ENCODE data around the gene IGSF10. TPM values are rescaled to one million over a fixed set of nuclear protein-coding genes. Genes with fewer than 3 reads are reported as not detected.

Gene IGSF10
- total and polyA plus RNA-seq, 7 experiments from 2014 or later, result 2.8 TPM; not detected in 6

GRCh38 chr3:151425627-151426340 is 35.1 kb downstream of the IGSF10 start:
- H3K27me3 ChIP-seq (ENCODE audit: control insufficient read depth in 2 of 2, insufficient read depth in 2 of 2, low read length in 2 of 2), result no peaks in the 10 kb centered on the region
- H3K9me3 ChIP-seq (ENCODE audit: control insufficient read depth in 2 of 3, low read length in 3 of 3), result no peaks in the 10 kb centered on the region
- H3K4me3 ChIP-seq (ENCODE audit: low read length), result no peak overlapping the region
- CTCF ChIA-PET, result no interaction called here
- no peaks in the 10 kb centered on the region for H3K36me3 ChIP-seq (ENCODE audit: control insufficient read depth in 2 of 3, insufficient read depth in 3 of 3, low read length in 3 of 3)
- no peak overlapping the region for H3K27ac Mint-ChIP-seq
- H3K9me3 Mint-ChIP-seq, result peaks cover 0 to 6% (median 0%) of the 10 kb centered on the region in 11 donors
- H3K27me3 Mint-ChIP-seq, result peaks cover 1 to 9% (median 4%) of the 10 kb centered on the region in 5 donors
- peaks cover 0 to 2% (median 0%) of the 10 kb centered on the region in 5 donors for H3K36me3 Mint-ChIP-seq
- intact Hi-C loops (cut with micrococcal nuclease), result no loop called here
- H3K4me1 ChIP-seq (ENCODE audit: control insufficient read depth in 2 of 2, insufficient read depth in 2 of 2, low read length in 2 of 2), result no peaks in the 10 kb centered on the region
- peaks cover 0 to 2% (median 0%) of the 10 kb centered on the region in 7 donors for H3K4me1 Mint-ChIP-seq
- no peak overlapping the region for H3K4me3 Mint-ChIP-seq
- DNase-seq (no peak), ATAC-seq (no peak)
- POLR2A ChIA-PET, result no interaction called here
- no peak overlapping the region for H3K27ac ChIP-seq (ENCODE audit: low read depth, low read length)

- Mint-ChIP-seq H3K27me3 (peaks cover 0 to 9% (median 0%) of the 10 kb centered on the region in 5 donors), H3K27ac (no peak overlapping the region), H3K36me3 (no peaks in the 10 kb centered on the region), H3K9me3 (peaks cover 0 to 2% (median 0%) of the 10 kb centered on the region in 11 donors), H3K4me3 (no peak overlapping the region), H3K4me1 (peaks cover 0 to 2% (median 0%) of the 10 kb centered on the region in 7 donors)
- ChIA-PET CTCF (no interaction called here), POLR2A (no interaction called here)
- Histone ChIP-seq H3K4me3 (ENCODE audit: low read length) (no peak overlapping the region), H3K27me3 (ENCODE audit: control insufficient read depth in 2 of 2, insufficient read depth in 2 of 2, low read length in 2 of 2) (no peaks in the 10 kb centered on the region), H3K9me3 (ENCODE audit: control insufficient read depth in 2 of 3, low read length in 3 of 3) (no peaks in the 10 kb centered on the region), H3K4me1 (ENCODE audit: control insufficient read depth in 2 of 2, insufficient read depth in 2 of 2, low read length in 2 of 2) (no peaks in the 10 kb centered on the region), H3K27ac (ENCODE audit: low read depth, low read length) (no peak overlapping the region), H3K36me3 (ENCODE audit: control insufficient read depth in 2 of 3, insufficient read depth in 3 of 3, low read length in 3 of 3) (no peaks in the 10 kb centered on the region)
- intact Hi-C loops (cut with micrococcal nuclease), result no loop called here
- DNase-seq (no peak), ATAC-seq (no peak)
Measured at GRCh38 chr3:151423091-151423490, 37.8 kb downstream of the IGSF10 start.

DNA sequence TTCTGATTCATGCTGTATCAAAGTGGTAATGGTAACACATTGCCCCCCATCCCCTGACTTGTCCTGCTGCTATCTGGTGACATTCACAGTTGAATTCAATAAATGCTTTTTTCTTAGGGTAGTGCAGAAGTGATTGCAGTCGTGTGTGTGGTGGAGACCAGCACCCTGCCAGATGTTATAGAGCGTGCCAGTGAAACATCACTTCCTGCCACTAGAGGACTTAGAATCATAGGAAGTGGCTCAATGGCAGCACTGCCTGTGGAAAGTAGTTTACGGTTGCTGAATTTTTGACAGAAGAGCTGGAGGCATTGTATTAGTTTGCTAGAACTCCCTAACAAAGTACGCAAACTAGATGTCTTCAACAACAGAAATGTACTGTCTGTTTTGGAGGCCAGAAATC is 38.9 kb downstream of the IGSF10 start:
- H3K27ac Mint-ChIP-seq, result no peak overlapping the region
- H3K27me3 Mint-ChIP-seq, result peaks cover 0 to 6% (median 0%) of the 10 kb centered on the region in 5 donors
- no peaks in the 10 kb centered on the region for H3K9me3 ChIP-seq (ENCODE audit: control insufficient read depth in 2 of 3, low read length in 3 of 3)
- H3K27me3 ChIP-seq (ENCODE audit: control insufficient read depth in 2 of 2, insufficient read depth in 2 of 2, low read length in 2 of 2), result no peaks in the 10 kb centered on the region
- H3K27ac ChIP-seq (ENCODE audit: low read depth, low read length), result no peak overlapping the region
- intact Hi-C loops (cut with micrococcal nuclease), result no loop called here
- H3K4me1 Mint-ChIP-seq, result peaks cover 0 to 2% (median 0%) of the 10 kb centered on the region in 7 donors
- no peaks in the 10 kb centered on the region for H3K4me1 ChIP-seq (ENCODE audit: control insufficient read depth in 2 of 2, insufficient read depth in 2 of 2, low read length in 2 of 2)
- peaks cover 0 to 2% (median 0%) of the 10 kb centered on the region in 11 donors for H3K9me3 Mint-ChIP-seq
- H3K4me3 ChIP-seq (ENCODE audit: low read length), result no peak overlapping the region
- DNase-seq, result no peak
- CTCF ChIA-PET, result no interaction called here
- no peaks in the 10 kb centered on the region for H3K36me3 ChIP-seq (ENCODE audit: control insufficient read depth in 2 of 3, insufficient read depth in 3 of 3, low read length in 3 of 3)
- POLR2A ChIA-PET, result no interaction called here
- no peaks in the 10 kb centered on the region for H3K36me3 Mint-ChIP-seq
- ATAC-seq, result peak; percentile 45
- no peak overlapping the region for H3K4me3 Mint-ChIP-seq

GRCh38 chr3:151419806-151420205 is 41.1 kb downstream of the IGSF10 start:
- Histone ChIP-seq H3K36me3 (ENCODE audit: control insufficient read depth in 2 of 3, insufficient read depth in 3 of 3, low read length in 3 of 3) (no peaks in the 10 kb centered on the region), H3K4me1 (ENCODE audit: control insufficient read depth in 2 of 2, insufficient read depth in 2 of 2, low read length in 2 of 2) (no peaks in the 10 kb centered on the region), H3K27ac (ENCODE audit: low read depth, low read length) (no peak overlapping the region), H3K9me3 (ENCODE audit: control insufficient read depth in 2 of 3, low read length in 3 of 3) (no peaks in the 10 kb centered on the region), H3K27me3 (ENCODE audit: control insufficient read depth in 2 of 2, insufficient read depth in 2 of 2, low read length in 2 of 2) (no peaks in the 10 kb centered on the region), H3K4me3 (ENCODE audit: low read length) (no peak overlapping the region)
- ChIA-PET CTCF (no interaction called here), POLR2A (no interaction called here)
- no peak for ATAC-seq
- Mint-ChIP-seq H3K4me1 (peaks cover 0 to 2% (median 0%) of the 10 kb centered on the region in 7 donors), H3K4me3 (no peak overlapping the region), H3K27ac (no peak overlapping the region), H3K27me3 (peaks cover 0 to 8% (median 0%) of the 10 kb centered on the region in 5 donors), H3K36me3 (no peaks in the 10 kb centered on the region), H3K9me3 (peaks cover 0 to 2% (median 0%) of the 10 kb centered on the region in 11 donors)
- intact Hi-C loops (cut with micrococcal nuclease), result no loop called here
- no peak for DNase-seq

GRCh38 chr3:151415289-151415688 is 45.6 kb downstream of the IGSF10 start:
- no peaks in the 10 kb centered on the region for H3K36me3 Mint-ChIP-seq
- no peaks in the 10 kb centered on the region for H3K4me1 ChIP-seq (ENCODE audit: control insufficient read depth in 2 of 2, insufficient read depth in 2 of 2, low read length in 2 of 2)
- no peaks in the 10 kb centered on the region for H3K4me1 Mint-ChIP-seq
- DNase-seq (no peak), ATAC-seq (no peak)
- ChIA-PET POLR2A (no interaction called here), CTCF (no interaction called here)
- H3K27me3 Mint-ChIP-seq, result peaks cover 0 to 10% (median 0%) of the 10 kb centered on the region in 5 donors
- intact Hi-C loops (cut with micrococcal nuclease), result no loop called here
- no peak overlapping the region for H3K27ac ChIP-seq (ENCODE audit: low read depth, low read length)
- H3K9me3 ChIP-seq (ENCODE audit: control insufficient read depth in 2 of 3, low read length in 3 of 3), result no peaks in the 10 kb centered on the region
- H3K27ac Mint-ChIP-seq, result no peak overlapping the region
- peaks cover 0 to 5% (median 0%) of the 10 kb centered on the region in 11 donors for H3K9me3 Mint-ChIP-seq
- no peak overlapping the region for H3K4me3 Mint-ChIP-seq
- no peaks in the 10 kb centered on the region for H3K27me3 ChIP-seq (ENCODE audit: control insufficient read depth in 2 of 2, insufficient read depth in 2 of 2, low read length in 2 of 2)
- no peaks in the 10 kb centered on the region for H3K36me3 ChIP-seq (ENCODE audit: control insufficient read depth in 2 of 3, insufficient read depth in 3 of 3, low read length in 3 of 3)
- H3K4me3 ChIP-seq (ENCODE audit: low read length), result no peak overlapping the region

GRCh38 chr3:151412989-151413388 is 47.9 kb downstream of the IGSF10 start:
- no peak overlapping the region for H3K27ac Mint-ChIP-seq
- peaks cover 0 to 10% (median 0%) of the 10 kb centered on the region in 5 donors for H3K27me3 Mint-ChIP-seq
- DNase-seq (no peak), ATAC-seq (no peak)
- Histone ChIP-seq H3K36me3 (ENCODE audit: control insufficient read depth in 2 of 3, insufficient read depth in 3 of 3, low read length in 3 of 3) (no peaks in the 10 kb centered on the region), H3K9me3 (ENCODE audit: control insufficient read depth in 2 of 3, low read length in 3 of 3) (no peaks in the 10 kb centered on the region), H3K27ac (ENCODE audit: low read depth, low read length) (no peak overlapping the region), H3K27me3 (ENCODE audit: control insufficient read depth in 2 of 2, insufficient read depth in 2 of 2, low read length in 2 of 2) (no peaks in the 10 kb centered on the region), H3K4me3 (ENCODE audit: low read length) (no peak overlapping the region), H3K4me1 (ENCODE audit: control insufficient read depth in 2 of 2, insufficient read depth in 2 of 2, low read length in 2 of 2) (no peaks in the 10 kb centered on the region)
- intact Hi-C loops (cut with micrococcal nuclease), result no loop called here
- H3K4me1 Mint-ChIP-seq, result no peaks in the 10 kb centered on the region
- H3K4me3 Mint-ChIP-seq, result no peak overlapping the region
- peaks cover 0 to 3% (median 0%) of the 10 kb centered on the region in 11 donors for H3K9me3 Mint-ChIP-seq
- ChIA-PET CTCF (no interaction called here), POLR2A (no interaction called here)
- H3K36me3 Mint-ChIP-seq, result no peaks in the 10 kb centered on the region
